Lower leg skin (tissue), 4 donors: ENCODE data around the gene LIG3. TPM values are rescaled to one million over a fixed set of nuclear protein-coding genes. Genes with fewer than 3 reads are reported as not detected.
"Not testable (repeated sequence)": the region's sequence is repeated elsewhere in the genome, so short reads cannot be mapped to it uniquely, and the experiment has no call there.

Source experiments
- DNase-seq, 2 donors: peaks; one replicate each; pipeline ENCODE4 v3.0.0-alpha.2; 2019; ENCODE audit warnings: low spot score in 2 of 2
- H3K4me3 ChIP-seq: fragments of 200-600 bp; sonication (generic); 2 replicates; pipeline ENCODE4 v1.5.1; 2017; ENCODE audit warnings: mild to moderate bottlenecking, low read depth; ENCODE audit not compliant: poor library complexity, severe bottlenecking
- POLR2A ChIP-seq, 2 donors: fragments of 450-650 bp; IDR thresholded peaks; one replicate each; pipeline ENCODE4 v1.6.1; 2016 to 2017; ENCODE audit warnings: antibody characterized with exemption in 2 of 2, mild to moderate bottlenecking in 1 of 2, moderate library complexity in 1 of 2
- WGBS, 2 donors: methylation state at CpG; one replicate each; pipeline ENCODE4 v1.1.5; 2018; 5-methylcytosine and 5-hydroxymethylcytosine counted together
- intact Hi-C: fragments of 100-400 bp; cut with DNase I; formaldehyde crosslinking; loops from one replicate; pipeline ENCODE4 v1.15.0; 2023; ENCODE audit warnings: low total_unique reads
- total RNA-seq, 4 donors: library from RNA; depleted of rRNA; stranded (reverse); fragments of >200 nt; gene quantifications; one replicate each; pipeline ENCODE4 v1.1.0, GENCODE V29; 2016
- TF ChIP-seq, protein P1 (sequence below), 3 donors: fragments of 450-650 bp; IDR thresholded peaks; one replicate each; pipeline ENCODE4 v1.5.1; 2016; ENCODE audit warnings: antibody characterized with exemption in 3 of 3, mild to moderate bottlenecking in 3 of 3, moderate library complexity in 2 of 3

The LIG3 gene
- total RNA-seq: 10 to 100 TPM; 13.7 to 67.6 (median 29.9) TPM

DNA sequence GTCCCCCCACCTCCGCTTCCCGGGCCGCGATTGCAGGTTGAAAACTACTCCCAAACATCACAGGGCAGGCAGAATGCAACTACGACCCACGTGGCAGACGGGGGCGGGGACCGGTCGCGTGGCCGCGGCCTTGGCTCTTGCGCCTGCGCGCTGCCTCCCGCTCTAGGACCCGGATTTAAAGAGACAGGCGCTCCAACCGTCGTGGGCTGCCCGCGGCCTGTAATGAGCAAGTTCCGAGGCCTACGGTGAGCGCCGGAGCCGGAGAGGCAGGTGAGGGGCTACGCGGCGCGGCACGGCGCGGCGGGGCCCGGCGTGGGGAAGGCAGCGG is at the start of gene LIG3:
Gene LIG3 (plus strand): TSS at position 160 of the 328 bp plus-strand sequence. CDS start 2,494 bp downstream, outside the sequence.
- TF ChIP-seq, protein P1, sequence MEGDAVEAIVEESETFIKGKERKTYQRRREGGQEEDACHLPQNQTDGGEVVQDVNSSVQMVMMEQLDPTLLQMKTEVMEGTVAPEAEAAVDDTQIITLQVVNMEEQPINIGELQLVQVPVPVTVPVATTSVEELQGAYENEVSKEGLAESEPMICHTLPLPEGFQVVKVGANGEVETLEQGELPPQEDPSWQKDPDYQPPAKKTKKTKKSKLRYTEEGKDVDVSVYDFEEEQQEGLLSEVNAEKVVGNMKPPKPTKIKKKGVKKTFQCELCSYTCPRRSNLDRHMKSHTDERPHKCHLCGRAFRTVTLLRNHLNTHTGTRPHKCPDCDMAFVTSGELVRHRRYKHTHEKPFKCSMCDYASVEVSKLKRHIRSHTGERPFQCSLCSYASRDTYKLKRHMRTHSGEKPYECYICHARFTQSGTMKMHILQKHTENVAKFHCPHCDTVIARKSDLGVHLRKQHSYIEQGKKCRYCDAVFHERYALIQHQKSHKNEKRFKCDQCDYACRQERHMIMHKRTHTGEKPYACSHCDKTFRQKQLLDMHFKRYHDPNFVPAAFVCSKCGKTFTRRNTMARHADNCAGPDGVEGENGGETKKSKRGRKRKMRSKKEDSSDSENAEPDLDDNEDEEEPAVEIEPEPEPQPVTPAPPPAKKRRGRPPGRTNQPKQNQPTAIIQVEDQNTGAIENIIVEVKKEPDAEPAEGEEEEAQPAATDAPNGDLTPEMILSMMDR (IDR thresholded peaks at IDR 0.05): no peak
- TF ChIP-seq POLR2A (IDR thresholded peaks at IDR 0.05): no peak
- DNase-seq: peak; percentile 91 to 98
- H3K4me3 ChIP-seq: peak within 1 kb of the TSS; percentile 59
- intact Hi-C loops: no loop called here
- WGBS, 2 donors: 0 to 1% methylated on average over 12 to 37 of the region's 39 CpGs

- DNase-seq, intact Hi-C loops, H3K4me3 ChIP-seq: not testable (repeated sequence)
- WGBS, 2 donors: 95 to 98% methylated on average over 4 of the region's 4 CpGs
These were observed 29.5 kb upstream of the LIG3 start for GRCh38 chr17:34950780-34951179.

GRCh38 chr17:34958438-34958837 is 21.9 kb upstream of the LIG3 start:
- no peak overlapping the region for H3K4me3 ChIP-seq
- WGBS, 2 donors: 80 to 89% methylated on average over 1 of the region's 1 CpG
- TF ChIP-seq POLR2A (IDR thresholded peaks at IDR 0.05): no peak
- TF ChIP-seq, protein P1 (IDR thresholded peaks at IDR 0.05): no peak
- DNase-seq: no peak
- intact Hi-C loops: no loop called here

- peak in 1 of 2 donors; percentile 3 for TF ChIP-seq POLR2A (IDR thresholded peaks at IDR 0.05)
- TF ChIP-seq, protein P1 (IDR thresholded peaks at IDR 0.05): no peak
- H3K4me3 ChIP-seq: peak within 1 kb of the TSS; percentile 93
- intact Hi-C loops: no loop called here
- peak; percentile 93 to 98 for DNase-seq
- WGBS, 2 donors: 1% methylated on average over 56 to 65 of the region's 65 CpGs
These were observed 19.0 kb upstream of the LIG3 start, which contains the start of the genes CCT6B and ZNF830 for GRCh38 chr17:34961093-34961911. TSS of gene CCT6B (minus strand) at chr17:34961460. CDS start at chr17:34961393, 67 bp downstream. TSS of gene ZNF830 (plus strand) at chr17:34961540. CDS start at chr17:34961567, 27 bp downstream.

DNA sequence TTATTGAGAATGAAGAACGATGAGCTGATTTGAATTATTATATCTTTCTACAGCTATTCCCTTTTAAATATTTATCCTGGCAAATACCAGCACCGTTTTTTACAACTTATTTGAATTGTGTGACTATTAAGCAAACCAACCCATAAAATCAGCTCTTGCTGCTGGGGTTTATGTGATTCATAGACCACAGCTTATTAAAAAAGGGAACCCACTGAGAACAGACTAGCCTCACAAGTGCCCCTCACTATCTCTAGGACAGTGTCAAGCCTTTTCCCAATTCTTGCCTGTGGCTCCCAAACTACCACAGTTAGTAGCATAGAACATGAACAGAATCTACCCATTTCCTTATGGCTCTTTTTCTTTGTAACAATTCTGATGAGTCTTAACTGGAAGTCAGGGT is 6.1 kb upstream of the LIG3 start:
- intact Hi-C loops: no loop called here
- no peak for DNase-seq
- 40 to 57% methylated on average over 2 of the region's 2 CpGs for WGBS, 2 donors
- TF ChIP-seq, protein P1 (IDR thresholded peaks at IDR 0.05): no peak
- TF ChIP-seq POLR2A (IDR thresholded peaks at IDR 0.05): no peak
- H3K4me3 ChIP-seq: no peak overlapping the region
